Body of pancreas (tissue), 4 donors: ENCODE data around the gene API5.

Source experiments
- CTCF ChIP-seq, 7 experiments: fragments of 450-650 bp in 4 of 7; fragments of 200-600 bp in 3 of 7; sonication (generic) in 3 of 7; IDR thresholded peaks; one replicate each; pipeline ENCODE4 v1.5.1; 2016 to 2019; ENCODE audit warnings: antibody characterized with exemption in 7 of 7
- POLR2A ChIP-seq, 3 donors: fragments of 450-650 bp; IDR thresholded peaks; one replicate each; pipeline ENCODE4 v1.6.1; 2016; ENCODE audit warnings: antibody characterized with exemption in 3 of 3, mild to moderate bottlenecking in 2 of 3

- TF ChIP-seq CTCF (IDR thresholded peaks at IDR 0.05) (no peak), POLR2A (IDR thresholded peaks at IDR 0.05) (no peak)
These were observed 42.5 kb downstream of the API5 start for GRCh38 chr11:43354311-43354710.
